CD4-positive, alpha-beta T cell treated with Interleukin-6 for 4 hours (primary cell): ENCODE data around the gene FAM240B.
A peak's percentile ranks its signal among the peaks of the same experiment; 100 is the strongest.

ENCODE experiments used
- DNase-seq: peaks from one replicate; pipeline ENCODE4 v3.0.0-alpha.2; 2020; ENCODE audit warnings: mixed read lengths

The FAM240B gene

DNA sequence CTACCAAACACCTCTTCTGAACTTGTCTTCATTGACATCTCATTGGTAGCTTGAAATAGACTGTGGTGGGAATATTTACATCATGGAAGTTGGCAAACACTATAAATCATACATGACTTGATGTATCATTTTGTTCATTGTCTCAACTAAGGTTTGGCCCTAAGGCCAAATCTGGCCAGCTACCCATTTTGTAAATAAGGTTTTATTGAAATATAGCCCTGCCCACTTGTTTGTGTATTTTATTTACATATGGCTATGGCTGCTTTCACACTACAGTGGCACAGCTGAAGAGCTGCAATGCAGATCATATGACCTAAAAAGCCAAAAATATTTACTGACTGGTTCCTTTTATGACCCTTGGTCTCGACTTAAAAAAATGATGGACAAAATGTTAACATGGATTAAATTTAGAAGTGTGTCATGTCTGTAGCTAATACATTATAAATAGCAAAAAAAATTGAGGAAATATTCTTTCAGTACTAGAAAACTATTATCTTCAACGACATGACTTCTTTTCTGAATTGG, 22.1 kb downstream of the FAM240B start:
- DNase-seq: no peak

DNA sequence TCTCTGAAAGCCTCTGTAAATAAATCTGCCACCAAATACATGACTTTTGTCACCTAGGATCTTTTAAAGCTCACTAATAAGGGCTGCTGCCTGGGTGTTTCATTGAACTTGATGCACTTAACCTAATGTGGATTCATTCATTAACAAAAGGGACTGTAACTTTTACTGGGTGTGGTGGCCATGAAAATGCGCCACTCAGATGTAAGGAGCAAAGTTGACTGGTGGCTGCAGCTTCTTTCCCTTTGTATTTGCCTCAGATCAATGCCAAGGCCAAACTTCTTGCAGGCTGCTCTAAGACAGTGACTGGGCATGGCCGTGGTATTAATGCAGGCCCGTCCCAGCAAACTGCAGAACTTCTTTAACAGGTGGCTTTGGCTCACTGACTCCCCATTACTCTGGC, 22.9 kb downstream of the FAM240B start:
- no peak for DNase-seq

DNA sequence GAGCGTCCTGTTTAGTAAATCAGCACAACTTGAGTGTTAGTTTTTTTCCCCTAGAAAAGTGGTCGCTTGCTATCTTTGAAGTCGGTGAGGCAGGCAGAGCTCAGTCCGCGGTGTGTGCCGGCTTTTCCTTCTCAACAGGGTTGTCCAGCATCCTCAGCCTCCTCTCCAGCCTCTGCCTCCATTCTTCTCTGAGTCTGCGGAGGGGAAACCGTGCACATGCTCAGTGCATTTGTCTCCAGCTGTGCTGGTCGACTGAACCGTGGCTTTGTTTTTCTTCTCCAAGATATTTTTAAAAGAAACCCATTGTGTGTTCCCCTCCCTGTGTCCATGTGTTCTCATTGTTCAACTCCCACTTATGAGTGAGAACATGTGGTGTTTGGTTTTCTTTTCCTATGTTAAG, 25.3 kb downstream of the FAM240B start:
- no peak for DNase-seq

DNA sequence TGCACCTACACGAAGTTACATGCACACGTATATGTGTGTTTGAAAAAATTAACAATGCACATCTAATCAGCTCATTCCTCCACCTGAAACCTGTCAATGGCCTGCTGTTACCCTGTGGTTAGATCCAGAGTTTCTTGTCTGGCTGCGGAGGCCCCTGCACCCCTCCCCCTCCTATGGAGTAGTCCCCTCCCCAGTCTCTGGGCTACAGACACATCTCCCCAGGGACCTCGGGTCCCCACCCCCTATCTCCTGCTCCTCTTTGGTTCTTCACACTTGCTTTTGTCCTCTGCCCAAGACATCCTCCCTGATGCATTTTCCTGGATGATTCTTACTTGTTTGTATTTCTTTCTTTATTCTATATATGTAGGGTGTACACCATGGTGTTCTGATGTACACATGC, 27.2 kb downstream of the FAM240B start:
- no peak for DNase-seq

DNA sequence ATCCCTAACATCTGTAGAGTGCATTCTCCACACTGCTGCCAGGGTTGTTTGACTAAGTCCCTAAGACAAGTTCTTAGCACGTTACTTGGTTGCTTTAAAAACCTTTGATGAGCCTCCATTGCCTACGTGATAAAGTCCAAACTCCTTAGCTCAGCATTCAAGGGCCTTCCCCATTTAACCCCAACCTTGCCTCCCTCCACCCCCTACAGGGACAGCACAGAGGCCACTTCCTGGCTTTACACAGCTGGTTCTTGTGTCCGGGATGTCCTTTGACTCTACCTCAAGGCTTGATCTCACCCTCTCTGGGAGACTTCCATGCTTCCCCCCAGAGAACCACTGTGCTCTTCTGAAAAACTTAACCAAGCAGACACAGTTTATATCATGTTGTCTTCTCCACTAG, 29.4 kb downstream of the FAM240B start:
- no peak for DNase-seq

DNA sequence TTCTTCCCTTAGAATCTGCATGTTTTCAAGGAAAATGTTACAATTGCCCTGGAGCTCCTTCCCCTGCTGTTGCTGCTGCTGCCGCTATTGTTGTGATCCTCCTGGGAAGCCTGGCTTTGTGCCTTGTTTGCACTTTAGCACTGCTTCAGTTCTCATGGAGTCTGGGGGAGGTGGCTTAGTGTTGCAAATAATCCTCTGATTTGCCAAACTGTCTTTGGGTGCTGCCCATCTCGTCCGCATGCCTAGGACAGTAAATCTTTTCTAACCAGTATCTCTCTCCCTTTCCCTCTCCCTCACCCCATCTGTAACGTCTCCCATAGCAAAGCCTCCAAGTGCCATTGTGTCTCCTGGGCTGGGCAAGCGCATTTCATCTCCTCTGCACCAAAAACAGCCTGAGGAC, 30.3 kb downstream of the FAM240B start:
- no peak for DNase-seq

DNA sequence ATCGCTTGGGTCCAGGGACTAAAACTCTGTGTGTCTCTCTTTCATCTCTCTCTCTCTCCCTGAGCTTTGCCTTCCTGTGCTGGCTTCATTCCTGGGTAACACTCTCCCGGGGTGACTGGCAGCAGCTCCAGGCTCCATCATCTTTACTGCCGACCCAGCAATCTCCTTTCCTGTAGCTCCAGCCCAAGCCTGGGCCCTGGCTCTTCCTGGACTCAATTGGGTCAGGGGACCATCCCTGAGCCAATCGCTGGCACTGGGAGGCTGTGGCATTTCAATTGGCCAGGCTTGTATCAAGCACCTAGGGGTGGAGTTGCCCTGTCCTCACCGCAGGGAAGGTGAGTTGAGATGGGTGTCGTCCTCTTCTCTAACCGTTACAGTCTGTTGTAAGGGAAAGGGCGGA, 31.9 kb downstream of the FAM240B start:
- DNase-seq: no peak

DNA sequence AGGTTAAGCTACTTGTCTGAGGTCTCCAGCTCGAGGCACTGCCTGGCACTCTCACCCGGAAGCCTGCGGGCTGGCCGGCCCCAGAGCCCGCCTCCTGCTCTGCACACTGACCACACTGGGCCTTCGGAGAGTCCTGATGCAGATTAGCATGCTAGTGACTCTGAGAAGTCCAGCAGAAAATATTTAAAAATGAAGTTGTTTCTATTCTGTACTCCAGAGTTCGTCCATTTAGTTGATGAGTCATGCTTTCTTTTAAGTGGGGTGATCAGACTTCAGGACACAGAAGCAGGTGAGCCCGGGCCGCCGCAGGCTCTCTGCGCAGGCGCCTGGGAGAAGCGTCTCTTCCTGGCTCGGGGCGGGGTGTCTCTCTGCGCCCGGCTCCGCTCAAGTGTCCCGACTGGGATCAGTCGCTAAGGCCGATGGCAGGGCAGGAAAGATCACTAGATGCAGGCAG, 32.5 kb downstream of the FAM240B start:
- peak; percentile 44 for DNase-seq

DNA sequence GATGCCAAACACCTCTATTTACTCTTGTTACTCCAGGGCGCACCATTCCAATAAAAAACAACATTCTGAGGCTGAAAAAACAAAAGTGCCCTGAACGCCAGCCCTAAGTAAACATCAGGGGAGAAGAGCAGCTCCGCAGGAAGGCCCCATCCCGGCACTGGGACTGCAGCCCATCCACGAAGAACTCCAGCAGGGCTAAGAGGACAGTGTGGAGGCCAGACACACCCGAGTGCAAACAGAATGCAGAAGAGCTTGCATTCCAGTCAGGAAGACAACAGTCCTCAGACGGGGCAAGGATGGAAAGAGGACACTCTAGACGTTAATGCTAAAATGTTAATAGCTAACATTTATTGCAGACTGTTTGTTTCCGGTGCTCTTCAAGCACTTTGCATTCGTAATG, 33.0 kb downstream of the FAM240B start:
- no peak for DNase-seq

DNA sequence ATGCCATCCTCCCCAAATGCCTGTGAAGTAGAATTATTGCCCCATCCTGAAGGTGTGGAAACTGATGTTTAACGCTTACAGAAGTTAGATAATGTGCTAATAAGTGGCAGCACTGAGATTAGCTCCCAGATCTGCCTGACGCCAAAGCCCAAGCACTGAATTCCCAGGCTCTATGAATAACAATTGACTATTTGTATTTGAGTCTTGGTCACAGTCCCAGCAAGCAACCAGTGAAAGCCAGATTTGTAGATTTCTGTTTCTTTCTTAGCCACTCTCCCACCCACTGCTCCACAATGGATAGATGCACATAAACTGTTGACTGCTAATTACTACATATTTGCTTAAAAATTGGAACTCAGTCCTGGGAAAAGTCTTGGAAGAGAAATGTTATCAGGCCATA, 34.4 kb downstream of the FAM240B start:
- no peak for DNase-seq

DNA sequence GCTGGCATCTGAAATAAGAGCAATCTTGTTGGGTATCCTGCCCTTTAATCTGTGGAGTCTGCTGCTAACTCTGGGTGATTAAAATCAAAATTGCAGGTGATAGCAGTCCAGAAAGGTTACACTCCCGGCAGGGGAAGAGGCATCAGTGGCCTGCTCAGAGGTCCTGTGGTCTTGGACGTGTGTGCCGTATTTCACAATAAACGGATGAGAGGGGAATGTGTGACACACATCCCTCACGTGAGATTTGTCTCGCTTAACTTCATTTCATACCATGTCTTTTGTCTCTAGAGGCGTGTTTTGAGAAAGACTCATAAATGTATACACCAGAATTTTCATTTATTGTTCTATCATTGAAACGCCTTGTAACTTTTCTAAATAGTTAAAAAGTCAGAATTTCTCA, 36.6 kb downstream of the FAM240B start:
- no peak for DNase-seq

DNA sequence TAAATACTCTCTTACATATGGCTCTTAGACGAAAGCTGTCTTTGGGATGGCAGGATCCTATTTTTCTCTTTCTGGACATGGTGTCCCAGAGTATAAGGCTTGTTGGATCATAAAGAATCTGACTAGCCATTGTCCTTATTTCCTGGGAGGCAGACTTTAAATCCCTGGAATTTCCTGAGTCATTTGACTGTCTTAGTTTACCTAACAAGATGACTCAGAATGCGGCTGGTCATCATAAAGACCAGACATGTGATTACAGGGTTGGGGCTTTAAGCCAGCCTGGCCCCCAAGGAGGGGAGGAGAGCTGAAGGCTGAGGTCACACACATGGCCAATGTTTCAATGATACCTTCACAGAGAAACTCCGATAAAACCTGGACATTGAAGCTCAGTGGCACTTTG, 37.2 kb downstream of the FAM240B start:
- no peak for DNase-seq

DNA sequence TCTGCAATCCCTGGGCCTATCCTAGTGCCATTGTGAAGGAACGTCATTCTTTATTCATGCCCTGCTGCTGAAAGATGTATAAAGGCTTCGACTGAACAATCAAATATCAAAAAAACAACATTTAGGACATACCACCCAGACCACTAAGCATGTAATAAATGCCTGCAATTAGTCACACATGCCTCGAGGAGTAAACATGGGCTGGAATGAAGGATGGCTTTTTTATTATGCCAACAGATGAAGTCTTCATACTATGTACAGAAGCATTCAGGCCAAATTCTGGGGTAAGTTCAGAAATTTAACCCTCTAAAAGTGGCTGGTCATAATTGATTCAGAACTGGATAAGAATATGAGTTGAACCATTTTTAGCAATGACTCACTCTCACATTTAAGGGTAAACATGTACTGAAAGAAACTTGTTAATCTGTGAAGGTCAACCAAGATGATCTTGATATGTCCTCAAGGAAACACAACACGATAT, 38.1 kb downstream of the FAM240B start:
- DNase-seq: no peak

DNA sequence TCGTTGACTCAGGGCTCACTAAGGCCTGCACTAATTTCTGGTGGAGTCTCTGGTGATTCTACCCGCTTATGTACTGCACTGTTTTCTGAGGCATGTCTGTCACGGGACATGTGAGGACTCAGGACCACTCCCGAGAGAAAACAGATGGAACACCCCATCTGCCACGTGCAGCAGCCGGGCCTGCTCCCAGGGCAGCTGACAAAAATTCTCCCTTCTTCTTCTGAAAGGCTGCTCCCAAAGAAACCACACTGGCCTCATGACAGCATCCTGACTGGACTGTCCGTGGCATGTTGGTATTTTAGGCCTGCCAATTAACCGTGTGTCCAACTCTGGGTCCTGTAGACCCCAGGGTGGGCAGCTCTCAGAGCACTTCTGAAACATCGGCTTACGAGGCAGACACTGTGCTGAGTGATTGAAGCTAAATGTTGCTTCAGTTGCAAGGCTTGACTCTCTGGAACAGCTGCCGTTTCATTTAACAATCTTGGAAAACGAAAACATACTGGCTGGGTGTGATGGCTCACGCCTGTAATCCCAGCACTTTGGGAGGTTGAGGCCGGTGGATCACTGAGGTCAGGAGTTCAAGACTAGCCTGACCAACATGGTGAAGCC, 39.0 kb downstream of the FAM240B start:
- no peak for DNase-seq

DNA sequence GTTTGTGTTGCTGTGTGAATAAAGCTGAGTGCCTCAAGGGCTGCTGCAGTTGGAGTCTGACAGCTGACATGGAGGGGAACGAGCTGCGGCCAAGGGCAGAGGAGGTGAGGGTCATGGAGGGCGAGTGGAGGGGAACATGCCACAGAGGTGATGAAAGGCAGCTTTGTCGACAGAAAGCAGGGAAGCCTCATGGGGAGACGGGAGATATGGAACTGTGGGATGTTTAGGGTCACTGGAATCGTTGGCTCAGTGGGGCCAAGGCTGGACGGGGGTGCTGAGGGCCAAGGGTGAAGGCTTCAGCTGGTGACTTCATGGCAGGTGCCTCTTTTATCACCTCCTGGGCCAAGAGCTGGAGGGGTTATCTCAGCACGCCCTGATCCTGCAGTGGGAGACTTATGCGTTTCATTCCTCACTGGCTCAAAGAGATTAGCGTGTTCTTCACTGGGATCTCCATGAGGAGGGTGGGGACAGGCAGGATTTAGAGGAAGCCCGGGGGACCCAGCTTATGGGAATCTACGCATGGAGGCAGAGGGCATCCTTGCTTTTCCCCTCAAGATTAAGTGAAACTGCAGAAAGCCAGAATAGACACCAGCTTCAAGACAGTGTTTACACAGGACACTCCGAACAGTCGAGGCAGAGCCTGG, 42.2 kb downstream of the FAM240B start:
- DNase-seq: no peak

DNA sequence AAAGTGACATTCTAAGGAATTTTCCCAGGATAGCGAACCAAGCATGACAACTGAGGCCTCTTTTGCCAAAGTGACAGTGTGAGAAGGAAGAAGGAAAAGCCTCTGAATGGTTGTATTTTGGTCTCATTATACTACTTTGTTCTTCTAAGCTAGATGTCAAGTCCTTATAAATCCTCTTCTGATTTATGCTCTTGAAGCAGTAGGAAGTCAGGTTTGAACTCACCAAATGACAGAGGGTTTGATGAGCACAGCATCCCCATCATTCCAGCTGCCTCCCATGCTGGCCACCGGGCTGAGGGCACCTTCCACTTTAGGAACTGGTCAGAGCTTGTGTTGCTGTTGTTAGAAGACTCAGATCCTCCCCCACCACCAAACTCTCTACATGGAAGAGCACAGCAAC, 44.1 kb downstream of the FAM240B start:
- no peak for DNase-seq

DNA sequence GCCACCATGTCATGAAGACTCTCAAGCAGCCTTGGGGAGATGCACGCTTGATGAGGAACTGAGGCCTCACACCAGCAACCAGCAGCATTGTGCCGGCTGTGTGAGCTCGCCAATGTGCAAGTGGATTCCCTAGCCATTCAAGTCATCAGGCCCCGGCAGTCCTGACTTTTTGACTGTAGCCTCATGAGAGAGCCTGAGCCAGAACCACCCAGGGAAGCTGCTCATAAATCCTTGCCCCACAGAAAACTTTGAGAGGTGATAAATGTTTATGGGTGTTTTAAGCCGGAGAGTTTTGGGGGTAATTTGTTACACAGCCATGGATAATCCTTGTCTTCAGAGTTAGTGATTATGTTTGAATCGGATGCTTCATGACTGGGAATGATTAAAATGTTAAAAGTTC, 44.7 kb downstream of the FAM240B start:
- DNase-seq: no peak

DNA sequence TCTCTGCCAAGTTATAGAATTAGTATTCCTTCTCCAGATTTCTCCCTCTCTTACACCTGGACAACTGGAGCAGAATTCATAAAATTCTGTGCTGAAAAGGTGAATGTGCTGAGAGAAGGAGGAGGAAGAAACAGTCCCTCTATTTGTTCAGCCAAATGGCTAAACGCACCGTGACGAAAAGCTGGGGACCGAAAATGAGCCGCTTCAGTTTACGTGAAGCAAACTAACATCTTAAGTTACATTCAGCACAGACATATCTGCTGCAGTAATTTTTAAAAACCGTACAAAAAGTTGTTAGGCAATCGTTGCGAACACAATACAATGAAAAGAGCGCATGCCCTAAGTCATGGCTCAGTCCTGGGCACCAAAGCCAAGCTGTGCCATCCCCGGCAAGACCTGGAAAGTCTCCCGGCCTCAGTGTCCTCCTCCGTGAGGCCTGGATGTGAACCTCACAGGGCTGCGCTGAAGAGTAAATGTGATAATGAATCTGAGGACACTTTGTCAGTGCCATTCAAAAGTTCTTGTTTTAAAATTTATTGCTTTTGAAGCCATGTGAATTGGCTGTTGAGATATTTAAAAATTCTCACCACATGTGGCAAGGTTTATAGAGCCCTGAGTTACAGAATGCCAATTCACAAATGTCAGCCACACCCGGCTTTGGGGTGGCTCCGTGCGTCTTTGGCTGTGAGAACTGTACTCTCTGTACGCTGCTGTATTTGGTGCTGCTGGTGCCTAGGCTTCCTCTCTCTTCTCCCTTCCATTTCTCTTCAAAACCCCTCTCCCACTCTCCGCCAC, 46.3 kb downstream of the FAM240B start:
- DNase-seq: no peak

DNA sequence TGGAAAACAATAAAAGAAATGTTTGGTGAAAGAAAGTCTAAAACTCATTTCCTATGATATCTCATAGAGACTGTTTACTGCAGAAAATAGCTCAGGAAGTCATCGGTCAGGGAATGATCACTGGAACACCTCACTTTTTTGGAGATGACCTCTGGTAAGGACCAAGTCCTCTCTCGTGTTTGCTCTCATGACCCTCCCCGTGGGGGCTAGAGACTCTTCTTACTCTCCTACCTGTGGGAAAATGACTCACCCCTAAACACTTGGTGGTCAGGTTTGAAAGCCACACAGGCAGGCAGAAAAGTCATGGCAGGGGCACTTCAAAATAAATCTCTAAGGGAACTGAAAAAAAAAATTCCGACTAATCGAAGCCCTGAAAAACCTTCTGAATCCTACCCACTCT, 48.2 kb downstream of the FAM240B start:
- DNase-seq: no peak

DNA sequence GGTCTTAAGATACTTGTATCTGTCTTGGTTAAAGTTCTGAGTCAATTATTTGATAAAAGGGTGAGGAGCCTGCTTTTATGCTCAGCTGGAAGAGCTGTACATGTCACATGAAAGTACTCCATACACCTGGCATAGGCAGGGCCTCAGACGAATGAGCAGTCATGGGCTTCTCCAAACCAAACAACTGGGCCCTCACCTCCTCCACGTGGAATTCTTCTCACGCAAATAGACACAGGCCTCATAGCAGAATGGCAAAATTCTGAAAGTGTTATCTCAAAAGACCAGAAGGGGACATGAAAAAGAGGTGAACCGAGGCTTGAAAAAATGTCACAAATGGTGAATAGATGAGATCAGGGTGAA, 48.6 kb downstream of the FAM240B start:
- DNase-seq: no peak

DNA sequence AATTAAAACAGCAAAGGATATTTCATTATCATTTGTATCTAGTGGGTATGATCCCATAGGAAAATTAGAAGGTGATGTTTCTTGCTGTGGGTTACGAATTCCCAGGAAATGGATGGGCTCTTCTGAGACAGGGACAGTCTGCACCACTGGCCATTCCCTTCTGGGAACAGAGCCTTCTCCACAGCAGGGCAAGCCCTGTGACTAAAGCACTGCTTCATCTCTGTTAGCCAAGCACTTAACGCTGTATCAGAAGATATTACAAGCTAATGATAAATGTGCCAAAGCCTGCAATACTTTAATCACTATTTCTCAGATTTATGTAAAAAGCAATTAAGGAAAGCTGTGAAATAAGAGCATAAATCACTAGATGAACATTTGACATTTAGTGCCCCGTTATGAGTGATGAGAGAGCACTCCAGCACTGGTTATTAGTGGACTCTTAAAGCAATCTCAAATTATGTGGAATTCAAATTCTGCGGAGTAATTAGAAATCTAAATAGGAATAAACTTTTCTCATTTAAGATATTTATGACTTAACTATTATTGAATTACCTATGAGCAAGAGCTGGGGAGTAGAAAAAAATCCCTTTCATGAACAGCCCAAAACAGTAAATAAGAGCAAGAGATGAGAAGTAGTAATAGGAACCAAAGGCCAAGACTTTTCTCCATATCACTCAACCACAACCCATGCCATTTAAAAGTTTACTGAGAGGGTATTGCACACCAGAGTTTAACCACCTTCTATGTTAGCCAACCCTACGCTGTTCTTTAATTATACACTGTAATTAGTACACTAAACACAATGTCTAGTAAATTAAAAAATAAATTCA, 49.2 kb downstream of the FAM240B start:
- no peak for DNase-seq

DNA sequence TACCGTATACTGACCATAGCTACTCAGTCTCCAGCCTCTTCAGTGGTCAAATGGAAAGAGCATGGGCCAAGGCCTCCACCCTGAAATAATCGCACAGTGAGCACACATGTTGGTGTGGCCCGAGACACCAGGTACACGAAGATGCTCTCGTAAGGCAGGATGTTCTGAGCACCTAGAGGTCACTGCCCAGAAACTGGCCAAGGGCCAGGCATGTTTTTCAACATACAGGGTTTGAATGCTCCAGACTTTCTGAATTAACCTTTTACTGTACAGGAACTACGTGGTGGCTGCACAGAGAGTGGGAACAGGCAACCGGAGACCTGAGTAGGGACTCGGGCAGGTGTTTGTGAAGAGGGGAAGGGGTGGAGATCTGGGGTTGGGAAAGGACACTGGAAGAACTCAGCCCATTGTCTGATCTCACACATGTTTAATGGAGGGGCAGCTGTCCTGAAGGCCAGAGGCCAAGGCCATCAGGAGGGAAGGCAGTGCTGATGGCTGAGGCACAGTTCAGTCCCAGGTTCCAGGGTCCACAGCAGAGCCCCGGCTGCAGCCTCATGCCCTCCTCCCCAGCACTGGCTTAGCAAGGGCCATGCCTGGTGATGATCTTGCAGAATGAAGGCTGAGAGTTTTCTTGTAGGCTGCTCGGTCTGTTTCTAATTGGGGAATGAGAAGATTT, 51.0 kb downstream of the FAM240B start:
- DNase-seq: no peak
